Bronchial epithelial cell (primary cell): ENCODE data around the gene INTS7. TPM values are rescaled to one million over a fixed set of nuclear protein-coding genes. Genes with fewer than 3 reads are reported as not detected.
"Not testable (repeated sequence)": the region's sequence is repeated elsewhere in the genome, so short reads cannot be mapped to it uniquely, and the experiment has no call there.

ENCODE experiments used
- DNase-seq: peaks from one replicate; pipeline ENCODE4 v3.0.0-alpha.2; 2010; ENCODE audit warnings: low read depth
- FAIRE-seq: peaks from 2 replicates; lab custom pipeline; 2011; peaks lifted over from hg19 to GRCh38; lab: Jason Lieb, UNC
- H3K27me3 ChIP-seq: 2 replicates; pipeline ENCODE4 v1.5.1; 2011; ENCODE audit warnings: low read length; ENCODE audit not compliant: control insufficient read depth, insufficient read depth
- H3K36me3 ChIP-seq: 2 replicates; pipeline ENCODE4 v1.5.1; 2011; ENCODE audit warnings: low read length; ENCODE audit not compliant: control insufficient read depth, insufficient read depth
- H3K4me3 ChIP-seq: 2 replicates; pipeline ENCODE4 v1.5.1; 2011; ENCODE audit warnings: mild to moderate bottlenecking, low read depth, low read length, control low read depth
- CTCF ChIP-seq: IDR thresholded peaks from 2 replicates; pipeline ENCODE4 v1.5.1; 2011; ENCODE audit warnings: mild to moderate bottlenecking, moderate library complexity, low read length, control low read depth, inconsistent platforms; ENCODE audit not compliant: insufficient read depth, severe bottlenecking
- total RNA-seq: library from RNA; depleted of rRNA; stranded (reverse); fragments of >200 nt; gene quantifications from 2 replicates; pipeline ENCODE4 v1.2.1, GENCODE V29; 2014

INTS7 gene
- total RNA-seq, 1 donor from 2014 or later: 12.9 TPM

- H3K4me3 ChIP-seq: no peak overlapping the region
- peaks cover 1% of the 10 kb centered on the region for H3K36me3 ChIP-seq
- TF ChIP-seq CTCF: no peak
- H3K27me3 ChIP-seq: no peaks in the 10 kb centered on the region
- FAIRE-seq: no peak
- no peak for DNase-seq
Observed at GRCh38 chr1:211967704-211968103, 67.7 kb downstream of the INTS7 start.

GRCh38 chr1:211965108-211965805 is 70.1 kb downstream of the INTS7 start:
- H3K36me3 ChIP-seq: peaks cover 1% of the 10 kb centered on the region
- no peak for FAIRE-seq

GRCh38 chr1:211959680-211960079 is 75.7 kb downstream of the INTS7 start:
- H3K36me3 ChIP-seq: peaks cover 1% of the 10 kb centered on the region
- DNase-seq (no peak), FAIRE-seq (no peak)
- H3K27me3 ChIP-seq: no peaks in the 10 kb centered on the region
- H3K4me3 ChIP-seq: no peak overlapping the region
- TF ChIP-seq CTCF: no peak

More at GRCh38 chr1:211965108-211965805, 70.1 kb downstream of the INTS7 start:
- no peak for DNase-seq
- H3K4me3 ChIP-seq: no peak overlapping the region
- no peak for TF ChIP-seq CTCF
- no peaks in the 10 kb centered on the region for H3K27me3 ChIP-seq

- TF ChIP-seq CTCF: no peak
- FAIRE-seq (no peak), DNase-seq (no peak)
- H3K4me3 ChIP-seq: no peak overlapping the region
- H3K27me3 ChIP-seq: no peaks in the 10 kb centered on the region
- H3K36me3 ChIP-seq: peaks cover 1% of the 10 kb centered on the region
Observed at GRCh38 chr1:211959221-211959620, 76.1 kb downstream of the INTS7 start.

- FAIRE-seq, DNase-seq, H3K4me3 ChIP-seq, H3K27me3 ChIP-seq, H3K36me3 ChIP-seq: not testable (repeated sequence)
Observed at GRCh38 chr1:211954028-211954427, 81.3 kb downstream of the INTS7 start.

- not testable (repeated sequence) for H3K36me3 ChIP-seq, DNase-seq, H3K4me3 ChIP-seq, H3K27me3 ChIP-seq, FAIRE-seq
Observed at GRCh38 chr1:211953543-211953942, 81.8 kb downstream of the INTS7 start.

GRCh38 chr1:211952299-211952698 is 83.1 kb downstream of the INTS7 start:
- TF ChIP-seq CTCF: no peak
- DNase-seq (no peak), FAIRE-seq (no peak)
- no peak overlapping the region for H3K4me3 ChIP-seq
- no peaks in the 10 kb centered on the region for H3K36me3 ChIP-seq
- H3K27me3 ChIP-seq: no peaks in the 10 kb centered on the region
